ENCODE data around the gene PDX1.

Gene PDX1

DNA sequence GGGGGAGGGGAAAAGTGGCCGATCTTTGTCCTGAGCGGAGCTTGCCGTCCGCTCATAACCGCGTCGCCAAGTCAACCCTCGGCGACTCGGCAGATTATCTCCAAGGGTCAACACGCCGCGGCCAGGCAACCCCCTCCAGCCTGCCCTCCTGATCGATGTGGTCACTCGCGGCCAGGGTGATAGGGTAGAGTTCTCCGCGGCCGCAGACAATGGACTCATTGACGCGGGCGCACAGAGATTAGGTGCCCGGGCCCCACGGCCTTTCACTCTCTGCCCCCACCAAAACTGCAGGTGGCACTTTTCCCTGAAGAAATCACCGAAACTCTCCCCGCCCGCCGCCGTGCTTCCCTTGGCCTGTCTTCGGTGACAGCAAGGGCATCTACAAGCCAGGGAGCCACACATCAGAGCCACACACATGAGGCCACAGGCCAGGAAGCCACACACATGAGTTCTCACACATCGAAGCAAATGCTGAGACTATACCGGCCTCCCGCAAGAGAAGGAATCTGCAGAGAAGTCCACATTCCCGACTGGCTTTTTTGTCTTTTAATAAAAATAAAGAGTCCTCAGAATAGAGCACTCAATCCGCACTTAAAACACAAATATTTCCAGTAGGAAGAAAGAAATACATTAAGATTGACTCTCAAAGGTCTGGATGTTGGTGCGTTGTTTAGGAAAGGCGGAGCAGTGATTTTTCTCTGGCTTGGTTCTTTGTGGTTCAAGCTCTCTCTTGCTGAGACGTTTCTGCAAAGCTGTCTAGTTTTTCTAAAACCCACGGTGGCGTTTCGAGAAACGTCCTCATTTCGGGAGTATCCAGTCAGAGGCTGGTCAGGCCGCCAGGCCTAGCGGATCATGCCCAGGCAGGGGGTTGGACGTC is 1.5 kb upstream of the PDX1 start:
- no peak for TF ChIP-seq RARB (CRISPR knock-in tag; IDR thresholded peaks at IDR 0.05)
- TF ChIP-seq, protein P1, sequence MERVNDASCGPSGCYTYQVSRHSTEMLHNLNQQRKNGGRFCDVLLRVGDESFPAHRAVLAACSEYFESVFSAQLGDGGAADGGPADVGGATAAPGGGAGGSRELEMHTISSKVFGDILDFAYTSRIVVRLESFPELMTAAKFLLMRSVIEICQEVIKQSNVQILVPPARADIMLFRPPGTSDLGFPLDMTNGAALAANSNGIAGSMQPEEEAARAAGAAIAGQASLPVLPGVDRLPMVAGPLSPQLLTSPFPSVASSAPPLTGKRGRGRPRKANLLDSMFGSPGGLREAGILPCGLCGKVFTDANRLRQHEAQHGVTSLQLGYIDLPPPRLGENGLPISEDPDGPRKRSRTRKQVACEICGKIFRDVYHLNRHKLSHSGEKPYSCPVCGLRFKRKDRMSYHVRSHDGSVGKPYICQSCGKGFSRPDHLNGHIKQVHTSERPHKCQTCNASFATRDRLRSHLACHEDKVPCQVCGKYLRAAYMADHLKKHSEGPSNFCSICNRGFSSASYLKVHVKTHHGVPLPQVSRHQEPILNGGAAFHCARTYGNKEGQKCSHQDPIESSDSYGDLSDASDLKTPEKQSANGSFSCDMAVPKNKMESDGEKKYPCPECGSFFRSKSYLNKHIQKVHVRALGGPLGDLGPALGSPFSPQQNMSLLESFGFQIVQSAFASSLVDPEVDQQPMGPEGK (CRISPR knock-in tag; IDR thresholded peaks at IDR 0.05; ENCODE audit: borderline replicate concordance), result no peak
- TF ChIP-seq, protein P2, sequence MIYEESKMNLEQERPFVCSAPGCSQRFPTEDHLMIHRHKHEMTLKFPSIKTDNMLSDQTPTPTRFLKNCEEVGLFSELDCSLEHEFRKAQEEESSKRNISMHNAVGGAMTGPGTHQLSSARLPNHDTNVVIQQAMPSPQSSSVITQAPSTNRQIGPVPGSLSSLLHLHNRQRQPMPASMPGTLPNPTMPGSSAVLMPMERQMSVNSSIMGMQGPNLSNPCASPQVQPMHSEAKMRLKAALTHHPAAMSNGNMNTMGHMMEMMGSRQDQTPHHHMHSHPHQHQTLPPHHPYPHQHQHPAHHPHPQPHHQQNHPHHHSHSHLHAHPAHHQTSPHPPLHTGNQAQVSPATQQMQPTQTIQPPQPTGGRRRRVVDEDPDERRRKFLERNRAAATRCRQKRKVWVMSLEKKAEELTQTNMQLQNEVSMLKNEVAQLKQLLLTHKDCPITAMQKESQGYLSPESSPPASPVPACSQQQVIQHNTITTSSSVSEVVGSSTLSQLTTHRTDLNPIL (CRISPR knock-in tag; IDR thresholded peaks at IDR 0.05; ENCODE audit: low read depth), result no peak
- TF ChIP-seq PPARA (CRISPR knock-in tag; IDR thresholded peaks at IDR 0.05; ENCODE audit: borderline replicate concordance), result no peak
- TF ChIP-seq ZNF70 (CRISPR knock-in tag; IDR thresholded peaks at IDR 0.05), result no peak
- TF ChIP-seq OSR1 (CRISPR knock-in tag; IDR thresholded peaks at IDR 0.05), result no peak
- TF ChIP-seq CSRNP3 (CRISPR knock-in tag; IDR thresholded peaks at IDR 0.05), result no peak
- no peak for TF ChIP-seq POU6F1 (CRISPR knock-in tag; IDR thresholded peaks at IDR 0.05; ENCODE audit: borderline replicate concordance, low read depth)
- no peak for TF ChIP-seq ZNF8 (CRISPR knock-in tag; IDR thresholded peaks at IDR 0.05)
- no peak for TF ChIP-seq ZNF565 (CRISPR knock-in tag; conservative IDR thresholded peaks at IDR 0.05; ENCODE audit: low read depth)
- TF ChIP-seq ZFP3 (CRISPR knock-in tag; IDR thresholded peaks at IDR 0.05), result no peak
- no peak for TF ChIP-seq ISL1 (CRISPR knock-in tag; IDR thresholded peaks at IDR 0.05)
- TF ChIP-seq TCF4 (CRISPR knock-in tag; IDR thresholded peaks at IDR 0.05; ENCODE audit: borderline replicate concordance), result no peak
- TF ChIP-seq ARNTL (CRISPR knock-in tag; IDR thresholded peaks at IDR 0.05; ENCODE audit: borderline replicate concordance, low read depth), result no peak
- no peak for TF ChIP-seq GLIS3 (CRISPR knock-in tag; IDR thresholded peaks at IDR 0.05)
- no peak for TF ChIP-seq CSDC2 (CRISPR knock-in tag; IDR thresholded peaks at IDR 0.05)
- TF ChIP-seq SNAI2 (CRISPR knock-in tag; IDR thresholded peaks at IDR 0.05), result no peak
- no peak for TF ChIP-seq ZFP30 (CRISPR knock-in tag; IDR thresholded peaks at IDR 0.05)
- TF ChIP-seq, protein P3, sequence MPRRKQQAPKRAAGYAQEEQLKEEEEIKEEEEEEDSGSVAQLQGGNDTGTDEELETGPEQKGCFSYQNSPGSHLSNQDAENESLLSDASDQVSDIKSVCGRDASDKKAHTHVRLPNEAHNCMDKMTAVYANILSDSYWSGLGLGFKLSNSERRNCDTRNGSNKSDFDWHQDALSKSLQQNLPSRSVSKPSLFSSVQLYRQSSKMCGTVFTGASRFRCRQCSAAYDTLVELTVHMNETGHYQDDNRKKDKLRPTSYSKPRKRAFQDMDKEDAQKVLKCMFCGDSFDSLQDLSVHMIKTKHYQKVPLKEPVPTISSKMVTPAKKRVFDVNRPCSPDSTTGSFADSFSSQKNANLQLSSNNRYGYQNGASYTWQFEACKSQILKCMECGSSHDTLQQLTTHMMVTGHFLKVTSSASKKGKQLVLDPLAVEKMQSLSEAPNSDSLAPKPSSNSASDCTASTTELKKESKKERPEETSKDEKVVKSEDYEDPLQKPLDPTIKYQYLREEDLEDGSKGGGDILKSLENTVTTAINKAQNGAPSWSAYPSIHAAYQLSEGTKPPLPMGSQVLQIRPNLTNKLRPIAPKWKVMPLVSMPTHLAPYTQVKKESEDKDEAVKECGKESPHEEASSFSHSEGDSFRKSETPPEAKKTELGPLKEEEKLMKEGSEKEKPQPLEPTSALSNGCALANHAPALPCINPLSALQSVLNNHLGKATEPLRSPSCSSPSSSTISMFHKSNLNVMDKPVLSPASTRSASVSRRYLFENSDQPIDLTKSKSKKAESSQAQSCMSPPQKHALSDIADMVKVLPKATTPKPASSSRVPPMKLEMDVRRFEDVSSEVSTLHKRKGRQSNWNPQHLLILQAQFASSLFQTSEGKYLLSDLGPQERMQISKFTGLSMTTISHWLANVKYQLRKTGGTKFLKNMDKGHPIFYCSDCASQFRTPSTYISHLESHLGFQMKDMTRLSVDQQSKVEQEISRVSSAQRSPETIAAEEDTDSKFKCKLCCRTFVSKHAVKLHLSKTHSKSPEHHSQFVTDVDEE (CRISPR knock-in tag; IDR thresholded peaks at IDR 0.05), result no peak
- no peak for ATAC-seq

DNA sequence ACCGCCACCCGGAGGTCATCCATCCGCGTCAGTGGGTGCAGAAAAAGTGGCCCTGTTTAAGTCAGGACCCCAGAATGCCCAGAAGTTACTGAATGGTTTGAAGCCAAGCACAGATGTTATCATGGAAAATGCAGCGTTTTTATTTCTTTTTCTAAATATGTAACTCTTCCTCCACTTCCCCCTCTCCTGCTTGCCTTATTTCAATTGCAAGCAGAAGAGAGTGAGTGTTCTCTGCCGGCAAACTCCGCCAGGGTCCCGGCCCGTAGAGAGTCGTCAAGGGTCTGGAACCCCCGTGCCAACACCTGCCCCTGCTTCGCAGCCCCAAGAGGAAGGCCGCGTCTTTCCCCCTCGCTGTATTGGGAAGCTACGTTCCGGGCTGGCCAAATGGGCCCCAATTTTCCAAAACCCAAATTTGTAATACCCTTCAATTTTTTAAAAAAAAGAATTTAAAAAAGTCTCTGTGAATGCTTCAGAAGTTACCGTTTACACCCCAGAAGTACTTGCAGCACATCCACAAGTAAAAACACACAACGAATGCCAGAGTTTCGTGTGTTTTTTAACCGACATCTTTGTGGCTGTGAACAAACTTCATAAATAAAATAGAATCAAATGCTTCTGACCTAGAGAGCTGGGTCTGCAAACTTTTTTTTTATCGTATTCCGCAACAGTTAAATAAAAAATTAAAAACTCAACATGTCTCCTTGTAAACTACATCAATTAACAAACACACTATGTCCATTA is 712 bp upstream of the PDX1 start:
- no peak for ATAC-seq
- TF ChIP-seq POU6F1 (CRISPR knock-in tag; IDR thresholded peaks at IDR 0.05; ENCODE audit: borderline replicate concordance, low read depth), result no peak
- no peak for TF ChIP-seq CSRNP3 (CRISPR knock-in tag; IDR thresholded peaks at IDR 0.05)
- no peak for TF ChIP-seq BACH2 (CRISPR knock-in tag; IDR thresholded peaks at IDR 0.05; ENCODE audit: borderline replicate concordance)
- TF ChIP-seq RARB (CRISPR knock-in tag; IDR thresholded peaks at IDR 0.05), result no peak
- no peak for TF ChIP-seq TCF4 (CRISPR knock-in tag; IDR thresholded peaks at IDR 0.05; ENCODE audit: borderline replicate concordance)

Measured in SK-N-SH treated with all-trans-retinoic acid at 6 μM for 48 hours (cell line).